ENCODE results near the gene CALML6.

Gene CALML6

GRCh38 chr1:1947493-1947892 is 32.4 kb downstream of the CALML6 start:
- DNase-seq (ENCODE audit: low read depth): no peak
- no peak overlapping the region for H3K4me3 ChIP-seq (ENCODE audit: low read depth, low read length)
- TF ChIP-seq, protein P1, sequence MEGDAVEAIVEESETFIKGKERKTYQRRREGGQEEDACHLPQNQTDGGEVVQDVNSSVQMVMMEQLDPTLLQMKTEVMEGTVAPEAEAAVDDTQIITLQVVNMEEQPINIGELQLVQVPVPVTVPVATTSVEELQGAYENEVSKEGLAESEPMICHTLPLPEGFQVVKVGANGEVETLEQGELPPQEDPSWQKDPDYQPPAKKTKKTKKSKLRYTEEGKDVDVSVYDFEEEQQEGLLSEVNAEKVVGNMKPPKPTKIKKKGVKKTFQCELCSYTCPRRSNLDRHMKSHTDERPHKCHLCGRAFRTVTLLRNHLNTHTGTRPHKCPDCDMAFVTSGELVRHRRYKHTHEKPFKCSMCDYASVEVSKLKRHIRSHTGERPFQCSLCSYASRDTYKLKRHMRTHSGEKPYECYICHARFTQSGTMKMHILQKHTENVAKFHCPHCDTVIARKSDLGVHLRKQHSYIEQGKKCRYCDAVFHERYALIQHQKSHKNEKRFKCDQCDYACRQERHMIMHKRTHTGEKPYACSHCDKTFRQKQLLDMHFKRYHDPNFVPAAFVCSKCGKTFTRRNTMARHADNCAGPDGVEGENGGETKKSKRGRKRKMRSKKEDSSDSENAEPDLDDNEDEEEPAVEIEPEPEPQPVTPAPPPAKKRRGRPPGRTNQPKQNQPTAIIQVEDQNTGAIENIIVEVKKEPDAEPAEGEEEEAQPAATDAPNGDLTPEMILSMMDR (IDR thresholded peaks at IDR 0.05; ENCODE audit: insufficient read depth, low read depth, low read length, missing control alignments): no peak

DNA sequence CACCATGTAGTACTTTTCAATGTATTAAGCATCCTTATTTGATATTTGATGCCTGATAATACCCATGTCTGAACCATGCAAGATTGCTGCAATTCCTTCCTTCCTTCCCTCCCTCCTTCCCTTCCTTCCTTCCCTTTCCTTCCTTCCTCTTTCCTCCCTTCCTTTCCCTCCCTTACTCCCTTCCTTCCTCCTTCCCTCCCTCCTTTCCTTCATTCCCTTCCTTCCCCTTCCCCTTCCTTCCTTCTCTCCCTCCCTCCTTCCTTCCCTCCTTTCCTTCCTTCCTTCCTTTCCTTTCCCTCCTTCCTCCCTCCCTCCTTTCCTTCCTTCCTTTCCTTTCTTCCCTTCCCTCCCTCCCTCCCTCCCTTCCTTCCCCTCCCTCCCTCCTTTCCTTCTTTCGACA is 33.7 kb downstream of the CALML6 start:
- DNase-seq (ENCODE audit: low read depth): no peak
- TF ChIP-seq, protein P1 (IDR thresholded peaks at IDR 0.05; ENCODE audit: insufficient read depth, low read depth, low read length, missing control alignments): no peak
- no peak overlapping the region for H3K4me3 ChIP-seq (ENCODE audit: low read depth, low read length)

- no peak for DNase-seq (ENCODE audit: low read depth)
- no peak overlapping the region for H3K4me3 ChIP-seq (ENCODE audit: low read depth, low read length)
- TF ChIP-seq, protein P1 (IDR thresholded peaks at IDR 0.05; ENCODE audit: insufficient read depth, low read depth, low read length, missing control alignments): no peak
Observed at GRCh38 chr1:1950940-1951339, 35.9 kb downstream of the CALML6 start.

GRCh38 chr1:1954015-1954414 is 39.0 kb downstream of the CALML6 start:
- TF ChIP-seq, protein P1 (IDR thresholded peaks at IDR 0.05; ENCODE audit: insufficient read depth, low read depth, low read length, missing control alignments): no peak
- DNase-seq (ENCODE audit: low read depth): no peak
- no peak overlapping the region for H3K4me3 ChIP-seq (ENCODE audit: low read depth, low read length)

- H3K4me3 ChIP-seq (ENCODE audit: low read depth, low read length): no peak overlapping the region
- DNase-seq (ENCODE audit: low read depth): no peak
- TF ChIP-seq, protein P1 (IDR thresholded peaks at IDR 0.05; ENCODE audit: insufficient read depth, low read depth, low read length, missing control alignments): peak; percentile 34
Observed at GRCh38 chr1:1954831-1955441, 39.9 kb downstream of the CALML6 start.

DNA sequence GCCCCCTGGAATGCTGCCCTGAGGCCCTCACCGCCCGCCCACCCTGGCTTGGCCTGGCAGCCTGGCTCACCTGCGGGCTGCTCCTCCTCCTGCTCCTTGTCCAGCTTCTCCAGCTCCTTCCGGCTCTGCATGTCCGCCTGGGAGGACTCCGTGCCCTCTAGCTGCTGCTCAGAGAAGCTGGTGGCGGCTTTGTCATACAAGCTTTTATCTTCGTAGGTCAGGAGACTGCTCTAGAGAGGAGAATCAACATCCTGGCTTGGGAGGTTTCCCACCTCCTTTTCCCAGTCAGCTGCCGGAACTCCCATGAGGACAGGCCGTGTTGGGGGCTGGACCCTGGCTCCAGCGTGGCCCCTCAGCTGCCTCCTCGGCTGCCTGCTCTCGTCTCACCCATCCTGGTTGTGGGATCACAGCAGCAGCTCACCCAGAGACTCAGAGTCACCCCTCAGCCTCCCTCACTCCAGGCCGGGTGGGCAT is 40.6 kb downstream of the CALML6 start:
- TF ChIP-seq, protein P1 (IDR thresholded peaks at IDR 0.05; ENCODE audit: insufficient read depth, low read depth, low read length, missing control alignments): no peak
- no peak overlapping the region for H3K4me3 ChIP-seq (ENCODE audit: low read depth, low read length)
- no peak for DNase-seq (ENCODE audit: low read depth)

DNA sequence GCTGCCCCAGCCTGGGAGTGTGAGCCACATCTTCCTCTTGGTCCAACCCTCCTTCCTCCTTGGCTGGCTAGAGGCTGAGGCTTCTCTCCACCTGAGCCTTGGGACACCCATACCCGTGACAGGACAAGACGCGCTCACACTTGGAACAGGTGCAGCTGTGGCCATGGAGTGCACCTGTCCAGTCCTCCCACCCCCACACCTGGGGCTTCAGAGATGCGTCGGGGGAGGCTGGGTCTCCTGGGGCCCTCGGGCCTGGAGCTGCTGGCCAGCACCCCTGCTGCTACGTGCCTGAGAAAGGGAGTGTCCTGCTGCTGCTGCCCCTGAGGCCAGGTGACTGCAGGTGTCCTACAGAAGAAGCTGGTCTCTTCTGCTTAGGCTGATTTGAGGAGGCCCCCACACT is 41.0 kb downstream of the CALML6 start:
- H3K4me3 ChIP-seq (ENCODE audit: low read depth, low read length): no peak overlapping the region
- TF ChIP-seq, protein P1 (IDR thresholded peaks at IDR 0.05; ENCODE audit: insufficient read depth, low read depth, low read length, missing control alignments): no peak
- no peak for DNase-seq (ENCODE audit: low read depth)
